8988T (cell line): ENCODE measurements around the gene NPC1.
"Not testable (repeated sequence)": the region's sequence is repeated elsewhere in the genome, so short reads cannot be mapped to it uniquely, and the experiment has no call there.

Experiments
- DNase-seq: peaks from one replicate; pipeline ENCODE4 v3.0.0; 2011

NPC1 gene

GRCh38 chr18:23515911-23516546, 70.3 kb downstream of the NPC1 start:
- peak; percentile 69 for DNase-seq

GRCh38 chr18:23512641-23513040, 73.7 kb downstream of the NPC1 start:
- DNase-seq: no peak

GRCh38 chr18:23512216-23512615, 74.1 kb downstream of the NPC1 start:
- not testable (repeated sequence) for DNase-seq

GRCh38 chr18:23510923-23511322, 75.4 kb downstream of the NPC1 start:
- not testable (repeated sequence) for DNase-seq

DNA sequence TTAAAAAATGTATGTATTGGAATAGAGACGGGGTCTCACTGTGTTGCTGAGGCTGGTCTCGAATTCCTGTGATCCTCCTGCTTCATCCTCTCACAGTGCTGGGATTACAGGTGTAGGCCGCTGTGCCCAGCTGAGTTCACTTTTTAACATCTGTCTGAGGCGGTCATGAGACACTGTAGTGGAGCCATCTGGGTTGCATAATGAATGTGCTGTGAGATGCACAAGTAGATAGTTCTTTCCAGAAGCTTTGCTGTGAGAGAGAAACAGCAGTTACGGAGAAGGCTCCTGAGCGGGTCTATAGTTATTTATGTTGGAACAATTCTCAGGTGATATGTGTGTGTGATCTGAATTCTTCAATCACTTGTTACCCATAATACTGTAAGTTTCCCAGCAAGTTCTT, 79.9 kb downstream of the NPC1 start:
- no peak for DNase-seq

- no peak for DNase-seq
Measured at GRCh38 chr18:23504720-23505119, 81.6 kb downstream of the NPC1 start.

DNA sequence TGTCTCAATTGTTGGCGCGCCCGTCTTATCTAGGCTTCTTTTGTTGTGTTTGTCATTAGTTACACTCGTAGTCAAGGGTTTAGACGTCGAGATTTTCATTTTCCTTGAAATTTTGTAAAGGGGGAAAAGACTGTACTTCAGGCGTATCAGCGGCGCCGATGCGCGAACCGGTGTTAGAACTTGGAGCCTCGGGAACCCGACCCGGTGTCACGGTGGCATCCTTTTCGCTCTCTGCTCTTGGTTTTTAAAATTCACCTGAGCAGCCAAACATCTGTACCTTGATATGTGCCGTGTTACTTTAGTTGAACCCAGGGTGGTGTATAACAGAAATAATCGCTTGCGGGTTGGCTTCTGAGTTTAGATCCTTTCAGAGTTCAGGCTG, 82.4 kb downstream of the NPC1 start:
- no peak for DNase-seq

GRCh38 chr18:23503038-23503962, 83.0 kb downstream of the NPC1 start, which contains the start of gene RMC1:
Gene RMC1 (plus strand): TSS chr18:23503511. CDS start chr18:23503619, 108 bp downstream.
- peak; percentile 99 for DNase-seq

- no peak for DNase-seq
Measured at GRCh38 chr18:23502516-23503037, 83.7 kb downstream of the NPC1 start.

DNA sequence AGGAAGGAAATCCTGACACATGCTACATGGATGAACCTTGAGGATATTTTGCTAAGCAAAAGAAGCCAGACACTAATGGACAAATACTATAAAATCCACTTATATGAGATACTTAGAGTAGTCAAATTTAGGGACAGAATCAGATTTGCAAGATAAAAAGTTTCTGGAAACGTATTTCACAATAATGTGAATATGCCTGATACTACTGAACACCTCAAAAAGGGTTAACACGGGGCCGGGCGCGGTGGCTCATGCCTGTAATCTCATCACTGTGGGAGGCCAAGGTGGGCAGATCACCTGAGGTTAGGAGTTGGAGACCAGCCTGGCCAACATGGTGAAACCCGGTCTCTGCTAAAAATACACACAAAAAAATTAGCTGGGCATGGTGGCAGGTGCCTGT, 84.7 kb downstream of the NPC1 start:
- DNase-seq: no peak

DNA sequence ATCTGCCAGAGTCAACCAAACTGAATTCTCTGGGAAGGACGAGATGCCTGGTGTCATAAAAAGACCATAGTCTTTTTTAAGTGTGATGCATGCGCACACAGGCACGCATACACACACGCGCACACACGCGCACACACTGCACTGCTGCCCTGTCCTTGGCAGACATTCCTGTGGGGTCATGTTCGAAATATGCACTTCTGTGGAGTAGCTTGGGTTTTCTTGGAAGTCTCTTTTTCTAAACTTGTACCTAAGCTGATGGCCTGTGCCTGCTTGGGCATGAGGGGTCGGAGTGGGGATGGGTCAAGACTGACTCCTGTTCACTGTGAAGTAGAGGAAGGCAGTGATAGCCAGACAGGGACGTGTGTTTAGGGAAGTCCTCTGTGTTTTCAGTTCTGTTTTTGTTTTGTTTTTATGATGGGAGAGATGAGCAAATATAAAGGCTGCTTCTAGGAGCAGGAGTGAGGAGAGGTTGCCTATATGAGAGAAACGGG, 87.0 kb downstream of the NPC1 start:
- DNase-seq: no peak

DNA sequence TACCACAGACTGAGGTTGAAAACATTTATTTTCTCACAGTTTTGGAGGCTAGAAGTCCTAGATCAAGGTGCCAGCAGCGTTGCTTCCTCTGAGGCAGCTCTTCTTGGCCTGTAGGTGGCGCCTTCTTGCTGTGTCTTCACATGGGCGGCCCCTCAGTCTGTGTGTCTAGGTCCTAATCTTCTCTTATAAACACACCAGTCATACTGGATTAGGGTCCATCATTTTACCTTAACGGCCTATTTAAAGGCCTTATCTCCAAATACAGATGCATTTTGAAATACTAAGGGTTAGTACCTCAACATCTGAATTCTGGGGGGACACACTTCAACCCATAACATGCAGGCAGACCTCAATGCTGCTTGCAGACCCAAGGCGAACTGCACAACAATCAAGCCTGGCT, 87.4 kb downstream of the NPC1 start:
- peak; percentile 95 for DNase-seq

DNA sequence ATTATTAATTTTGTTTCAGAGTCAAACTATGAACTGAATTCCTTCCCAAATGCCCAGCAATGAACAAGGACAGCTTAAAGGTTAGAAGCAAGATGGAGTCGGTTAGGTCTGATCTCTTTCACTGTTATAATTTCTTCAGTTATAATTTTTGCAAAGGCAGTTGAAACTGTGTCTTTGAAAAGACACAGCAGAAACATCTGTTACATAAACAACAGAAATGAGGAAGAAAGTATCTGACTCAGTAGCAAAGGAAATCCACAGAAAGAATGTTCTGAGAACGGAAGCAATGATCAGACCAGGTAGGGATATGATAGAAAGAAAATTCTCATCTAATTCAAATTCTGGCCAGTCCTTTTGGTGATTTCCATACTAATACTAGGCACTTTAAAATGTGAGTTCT, 88.2 kb downstream of the NPC1 start:
- DNase-seq: no peak

DNA sequence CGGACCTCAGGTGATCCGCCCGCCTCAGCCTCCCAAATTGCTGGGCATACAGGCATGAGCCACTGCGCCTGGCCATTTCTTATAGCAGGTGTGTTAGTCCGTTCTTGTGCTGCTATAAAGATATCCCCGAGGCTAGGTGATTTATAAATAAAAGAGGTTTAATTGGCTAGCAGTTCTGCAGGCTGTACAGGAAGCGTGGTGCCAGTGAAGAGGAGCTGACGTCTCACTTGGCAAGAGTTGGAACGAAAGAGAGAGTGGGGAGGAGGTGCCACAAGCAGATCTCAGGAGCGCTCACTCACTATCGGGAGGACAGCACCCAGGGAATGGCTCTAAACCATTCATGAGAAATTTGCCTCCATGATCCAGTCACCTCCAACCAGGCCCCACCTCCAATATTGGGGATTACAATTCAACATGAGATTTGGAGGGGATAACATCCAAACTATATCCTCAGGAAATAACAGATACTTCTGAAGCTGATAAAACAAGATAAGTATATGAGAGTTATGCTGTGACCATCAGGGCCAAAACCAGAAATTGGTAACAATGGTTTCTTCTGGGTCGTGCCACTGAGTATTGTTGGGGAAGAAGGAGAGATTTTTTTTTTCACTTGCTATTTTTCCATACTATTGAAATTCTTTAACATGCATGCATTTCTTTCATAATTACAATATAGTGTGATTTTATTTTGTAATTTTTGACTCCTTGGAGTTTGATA, 90.4 kb downstream of the NPC1 start:
- no peak for DNase-seq

GRCh38 chr18:23494992-23495391, 91.3 kb downstream of the NPC1 start:
- no peak for DNase-seq

- DNase-seq: no peak
Measured at GRCh38 chr18:23493654-23494053, 92.7 kb downstream of the NPC1 start.

DNA sequence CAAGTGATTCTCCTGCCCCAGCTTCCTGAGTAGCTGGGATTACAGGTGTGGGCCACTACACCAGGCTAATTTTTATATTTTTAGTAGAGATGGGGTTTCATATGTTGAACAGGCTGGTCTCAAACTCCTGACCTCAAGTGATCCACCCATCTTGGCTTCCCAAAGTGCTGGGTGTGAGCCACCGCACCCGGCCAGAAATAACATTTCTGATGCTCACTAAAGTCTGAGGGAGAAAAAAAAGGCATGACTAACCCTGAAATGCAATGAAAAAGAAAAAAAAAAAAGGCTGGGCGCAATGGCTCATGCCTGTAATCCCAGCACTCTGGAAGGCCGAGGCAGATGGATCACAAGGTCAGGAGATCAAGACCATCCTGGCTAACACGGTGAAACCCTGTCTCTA, 96.7 kb downstream of the NPC1 start:
- DNase-seq: not testable (repeated sequence)

- DNase-seq: no peak
Measured at GRCh38 chr18:23487738-23488570, 98.4 kb downstream of the NPC1 start.

DNA sequence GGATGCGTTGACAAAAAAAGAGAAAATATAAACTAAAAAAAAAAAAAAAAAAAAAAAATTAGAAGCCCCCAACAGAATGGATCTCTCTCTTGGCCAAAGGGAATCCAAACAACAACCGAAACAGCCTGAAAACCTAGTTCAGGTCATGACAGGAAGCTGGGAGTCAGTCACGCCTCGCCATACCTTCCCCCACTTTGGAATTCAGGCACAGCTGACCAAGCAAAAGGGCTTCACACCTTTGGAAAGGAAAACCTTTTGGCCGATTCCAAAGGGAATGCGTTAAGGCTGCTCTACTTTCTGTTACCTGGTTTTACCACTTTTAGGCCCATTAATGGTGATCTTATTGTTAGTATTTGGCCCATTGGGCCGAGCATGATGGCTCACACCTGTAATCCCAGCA, 100.9 kb downstream of the NPC1 start:
- DNase-seq: no peak

- DNase-seq: no peak
Measured at GRCh38 chr18:23484561-23485182, 101.6 kb downstream of the NPC1 start.
